ENCODE measurements around the gene IQCH.

- TF ChIP-seq, protein P1, sequence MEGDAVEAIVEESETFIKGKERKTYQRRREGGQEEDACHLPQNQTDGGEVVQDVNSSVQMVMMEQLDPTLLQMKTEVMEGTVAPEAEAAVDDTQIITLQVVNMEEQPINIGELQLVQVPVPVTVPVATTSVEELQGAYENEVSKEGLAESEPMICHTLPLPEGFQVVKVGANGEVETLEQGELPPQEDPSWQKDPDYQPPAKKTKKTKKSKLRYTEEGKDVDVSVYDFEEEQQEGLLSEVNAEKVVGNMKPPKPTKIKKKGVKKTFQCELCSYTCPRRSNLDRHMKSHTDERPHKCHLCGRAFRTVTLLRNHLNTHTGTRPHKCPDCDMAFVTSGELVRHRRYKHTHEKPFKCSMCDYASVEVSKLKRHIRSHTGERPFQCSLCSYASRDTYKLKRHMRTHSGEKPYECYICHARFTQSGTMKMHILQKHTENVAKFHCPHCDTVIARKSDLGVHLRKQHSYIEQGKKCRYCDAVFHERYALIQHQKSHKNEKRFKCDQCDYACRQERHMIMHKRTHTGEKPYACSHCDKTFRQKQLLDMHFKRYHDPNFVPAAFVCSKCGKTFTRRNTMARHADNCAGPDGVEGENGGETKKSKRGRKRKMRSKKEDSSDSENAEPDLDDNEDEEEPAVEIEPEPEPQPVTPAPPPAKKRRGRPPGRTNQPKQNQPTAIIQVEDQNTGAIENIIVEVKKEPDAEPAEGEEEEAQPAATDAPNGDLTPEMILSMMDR (conservative IDR thresholded peaks at IDR 0.05; ENCODE audit: low read depth in 2 of 2): no peak
- TF ChIP-seq, protein P2, sequence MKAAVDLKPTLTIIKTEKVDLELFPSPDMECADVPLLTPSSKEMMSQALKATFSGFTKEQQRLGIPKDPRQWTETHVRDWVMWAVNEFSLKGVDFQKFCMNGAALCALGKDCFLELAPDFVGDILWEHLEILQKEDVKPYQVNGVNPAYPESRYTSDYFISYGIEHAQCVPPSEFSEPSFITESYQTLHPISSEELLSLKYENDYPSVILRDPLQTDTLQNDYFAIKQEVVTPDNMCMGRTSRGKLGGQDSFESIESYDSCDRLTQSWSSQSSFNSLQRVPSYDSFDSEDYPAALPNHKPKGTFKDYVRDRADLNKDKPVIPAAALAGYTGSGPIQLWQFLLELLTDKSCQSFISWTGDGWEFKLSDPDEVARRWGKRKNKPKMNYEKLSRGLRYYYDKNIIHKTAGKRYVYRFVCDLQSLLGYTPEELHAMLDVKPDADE (IDR thresholded peaks at IDR 0.05): no peak
- no peak for TF ChIP-seq POLR2AphosphoS5 (IDR thresholded peaks at IDR 0.05; ENCODE audit: low read depth)
These were observed 135.4 kb downstream of the IQCH start for GRCh38 chr15:67389975-67390374.
